GM12892 (cell line): Measurements from ENCODE around the gene TRIM9.
"Not testable (repeated sequence)": the region's sequence is repeated elsewhere in the genome, so short reads cannot be mapped to it uniquely, and the experiment has no call there.

Experiments
- DNase-seq: peaks from one replicate; pipeline ENCODE4 v3.0.0; 2011; ENCODE audit not compliant: insufficient read length
- FAIRE-seq: peaks from 2 replicates; lab custom pipeline; 2011; peaks lifted over from hg19 to GRCh38; lab: Jason Lieb, UNC
- POLR2A ChIP-seq: IDR thresholded peaks from 2 replicates; pipeline ENCODE4 v1.6.1; 2011; ENCODE audit warnings: low read depth, low read length, control low read depth
- POLR2AphosphoS5 ChIP-seq: IDR thresholded peaks from 2 replicates; pipeline ENCODE4 v1.6.1; 2011; ENCODE audit warnings: low read depth, low read length, control low read depth
- TAF1 ChIP-seq: IDR thresholded peaks from 2 replicates; pipeline ENCODE4 v1.6.1; 2011; ENCODE audit warnings: low read depth, mild to moderate bottlenecking, control low read depth, low read length, borderline replicate concordance

The TRIM9 gene

DNA sequence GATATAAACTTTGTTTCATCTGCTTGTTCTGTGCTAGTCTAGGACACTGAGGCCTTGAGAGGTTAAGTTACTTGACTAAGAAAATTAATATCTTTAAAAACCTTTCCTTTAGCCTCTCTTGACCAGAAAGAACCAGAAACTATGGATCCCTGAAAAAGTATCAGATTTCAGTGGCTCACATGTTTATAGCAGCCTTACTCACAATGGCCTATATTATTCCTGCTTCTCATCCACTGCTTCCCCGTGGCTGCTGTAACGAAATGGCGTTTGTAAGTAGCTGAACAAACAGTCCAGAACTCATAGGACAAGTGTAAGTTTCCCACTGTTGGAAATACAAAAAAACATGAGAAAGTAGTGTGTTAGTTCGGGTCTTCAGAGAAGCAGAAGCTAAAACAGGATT, 147.5 kb downstream of the TRIM9 start:
- TF ChIP-seq POLR2AphosphoS5 (no peak), POLR2A (no peak), TAF1 (no peak)
- no peak for DNase-seq
- FAIRE-seq = no peak

DNA sequence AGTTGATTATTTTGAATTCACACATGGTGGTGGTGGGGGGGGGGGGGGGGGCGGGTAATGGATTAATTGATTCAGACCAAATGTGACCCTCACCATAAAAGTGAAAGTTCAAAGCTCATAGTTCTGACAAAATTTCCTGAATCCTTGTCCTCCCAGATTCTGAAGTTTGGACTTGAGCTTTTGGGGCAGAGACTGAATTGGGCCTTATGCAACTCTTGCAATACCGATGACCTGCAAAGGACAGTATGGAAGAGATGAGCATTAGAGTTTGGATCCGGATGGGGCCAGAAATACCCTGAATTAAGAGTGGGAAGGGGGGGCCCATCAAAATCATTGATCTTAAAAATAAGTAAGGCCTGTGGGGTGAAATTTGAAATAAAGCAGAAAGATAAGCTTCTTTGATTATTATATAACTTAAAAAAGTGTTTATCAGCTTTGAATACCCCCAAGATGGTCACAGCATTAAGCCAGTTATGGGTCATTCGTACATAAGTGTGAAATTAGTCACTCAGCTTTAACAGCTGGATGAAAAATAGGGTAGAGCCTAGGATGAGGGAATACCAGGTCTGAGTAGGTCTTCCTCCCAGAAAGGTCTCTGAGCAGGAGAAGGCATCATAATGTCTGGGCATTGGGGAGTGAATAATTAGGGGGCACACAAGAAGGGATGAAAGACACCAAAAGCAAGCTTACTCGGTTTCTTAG, 148.5 kb downstream of the TRIM9 start:
- DNase-seq (no peak), FAIRE-seq (no peak)
- TF ChIP-seq POLR2A (no peak), TAF1 (no peak), POLR2AphosphoS5 (no peak)

DNA sequence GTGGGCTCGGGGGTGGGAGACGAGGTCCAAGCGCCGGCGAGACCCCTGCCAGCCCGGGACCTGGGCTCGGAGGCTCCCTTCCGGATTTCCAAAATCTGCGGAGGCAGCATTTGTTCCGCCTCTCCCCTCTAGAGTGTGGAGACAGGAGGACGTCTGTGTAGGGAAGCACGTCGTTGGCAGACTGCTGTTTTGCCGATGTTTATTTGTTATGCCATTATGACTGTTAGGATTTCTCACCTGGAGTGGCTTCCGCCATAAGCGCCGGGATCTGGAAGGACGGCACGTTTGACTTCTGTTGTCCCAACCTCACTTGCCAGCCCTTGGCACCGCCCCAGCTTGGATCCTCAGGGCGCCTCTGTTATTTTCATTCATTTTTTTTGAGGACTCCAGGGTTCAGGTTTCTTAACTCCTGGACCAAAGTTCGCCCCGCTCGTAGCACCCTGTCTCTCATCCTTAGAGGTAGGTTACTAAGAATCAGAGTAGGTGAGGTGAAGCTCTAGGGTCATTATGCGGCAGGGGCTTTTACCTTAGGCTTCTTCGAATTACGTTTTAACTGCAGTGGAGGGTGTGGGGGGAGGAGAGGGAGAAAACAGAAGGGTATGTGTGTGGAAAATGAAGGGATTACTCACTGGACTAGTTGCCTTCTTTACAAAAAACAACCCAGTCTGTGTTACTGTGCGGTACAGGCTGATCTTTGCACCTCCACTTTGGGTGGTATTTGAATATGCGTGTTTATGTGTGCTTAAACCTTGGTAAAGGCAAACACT, 150.1 kb downstream of the TRIM9 start:
- FAIRE-seq = no peak
- no peak for DNase-seq
- TF ChIP-seq TAF1 (no peak), POLR2A (no peak), POLR2AphosphoS5 (no peak)

DNA sequence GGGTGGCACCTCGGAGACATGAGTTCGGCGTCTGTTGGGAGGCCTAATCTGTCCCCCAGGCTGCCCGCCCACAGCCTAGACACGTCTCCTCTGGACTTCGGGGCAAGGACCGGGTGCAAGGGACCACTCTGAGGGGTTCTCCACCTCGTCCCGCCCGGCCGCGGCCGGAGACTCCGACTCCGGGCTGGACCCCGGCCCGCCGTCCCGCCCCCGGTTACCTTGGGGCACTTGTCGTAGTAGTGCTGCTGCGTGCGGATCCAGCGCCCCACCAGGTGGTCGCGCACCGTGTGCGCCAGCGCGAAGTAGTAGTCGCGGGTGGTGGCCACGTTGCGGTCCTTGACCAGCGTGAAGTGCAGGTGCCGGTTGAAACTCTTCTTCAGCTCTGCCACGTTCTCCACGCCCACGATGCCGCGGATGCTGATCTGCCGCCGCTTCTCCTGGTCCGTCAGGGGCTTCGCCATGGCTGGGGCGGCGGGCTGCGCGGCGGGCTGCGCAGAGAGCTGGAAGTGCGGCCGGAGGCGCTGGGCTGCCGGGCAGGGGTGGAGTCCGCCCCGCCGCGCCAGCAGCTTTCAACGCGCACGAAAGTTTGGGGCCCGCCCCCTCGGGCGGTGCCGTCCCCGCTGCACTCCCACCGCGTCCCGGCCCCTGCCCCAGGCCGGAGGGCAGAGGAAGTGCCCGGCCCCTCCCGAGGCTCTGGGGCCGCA, 150.8 kb downstream of the TRIM9 start, which contains the start of gene PYGL:
Gene PYGL, minus strand, starts transcription at position 541 of the 704 bp plus-strand sequence. Its CDS starts 80 bp downstream, at position 461.
- DNase-seq (peak; percentile 57), FAIRE-seq (peak; percentile 65)
- no peak for TF ChIP-seq TAF1
- TF ChIP-seq POLR2A = peak; percentile 44; the same call in 1 of the 2 replicates
- TF ChIP-seq POLR2AphosphoS5 = no peak

DNA sequence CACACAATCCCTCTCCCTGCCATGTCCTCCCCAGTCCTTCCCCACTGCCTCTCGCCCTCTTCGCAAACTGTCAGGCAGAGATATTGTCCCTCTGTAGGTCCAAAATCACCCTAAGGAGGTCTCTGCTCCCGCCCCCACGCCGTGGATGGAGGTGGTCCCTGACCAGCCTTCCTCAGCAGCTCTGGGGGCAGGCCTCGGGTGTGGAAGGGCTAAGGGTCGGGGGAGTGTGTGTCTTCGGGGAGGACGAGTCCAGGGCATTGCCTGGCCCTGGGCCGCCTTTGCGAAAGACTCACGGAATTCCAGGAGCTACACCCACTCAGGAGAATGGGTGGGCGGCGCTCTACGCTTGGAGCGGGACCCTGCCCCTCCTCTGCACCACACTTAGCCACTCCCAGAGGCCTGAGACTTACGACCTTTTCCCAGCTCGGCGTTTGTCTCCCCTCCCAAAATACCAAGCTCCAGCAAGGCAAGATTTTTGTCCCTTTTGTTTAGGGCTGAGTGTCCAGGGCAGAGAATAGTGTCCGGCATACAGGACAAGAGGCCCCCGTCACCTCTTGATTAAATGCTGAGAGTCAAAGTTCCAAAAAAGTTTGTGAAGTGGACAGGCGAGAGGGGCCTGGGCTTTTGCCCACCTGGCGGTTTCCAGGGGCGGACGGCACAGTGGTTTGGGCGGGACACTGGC, 151.5 kb downstream of the TRIM9 start:
- FAIRE-seq (no peak), DNase-seq (no peak)

DNA sequence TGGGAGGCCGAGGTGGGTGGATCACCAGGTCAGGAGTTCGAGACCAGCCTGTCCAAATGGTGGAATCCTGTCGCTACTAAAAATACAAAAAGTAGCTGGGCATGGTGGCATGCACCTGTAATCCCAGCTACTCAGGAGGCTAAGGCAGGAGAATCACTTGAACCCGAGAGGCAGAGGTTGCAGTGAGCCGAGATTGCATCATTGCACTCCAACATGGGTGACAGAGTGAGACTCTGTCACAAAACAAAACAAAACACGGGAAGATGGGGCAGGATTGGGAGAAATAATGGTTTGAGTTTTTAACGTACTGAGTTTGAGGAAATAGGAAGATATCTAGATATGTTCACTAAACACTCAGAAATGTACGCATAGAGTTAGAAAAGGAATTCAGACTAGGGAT, 153.3 kb downstream of the TRIM9 start:
- not testable (repeated sequence) for FAIRE-seq, DNase-seq

More for the DNA sequence above, 151.5 kb downstream of the TRIM9 start:
- TF ChIP-seq POLR2A = no peak
- no peak for TF ChIP-seq TAF1
- no peak for TF ChIP-seq POLR2AphosphoS5

DNA sequence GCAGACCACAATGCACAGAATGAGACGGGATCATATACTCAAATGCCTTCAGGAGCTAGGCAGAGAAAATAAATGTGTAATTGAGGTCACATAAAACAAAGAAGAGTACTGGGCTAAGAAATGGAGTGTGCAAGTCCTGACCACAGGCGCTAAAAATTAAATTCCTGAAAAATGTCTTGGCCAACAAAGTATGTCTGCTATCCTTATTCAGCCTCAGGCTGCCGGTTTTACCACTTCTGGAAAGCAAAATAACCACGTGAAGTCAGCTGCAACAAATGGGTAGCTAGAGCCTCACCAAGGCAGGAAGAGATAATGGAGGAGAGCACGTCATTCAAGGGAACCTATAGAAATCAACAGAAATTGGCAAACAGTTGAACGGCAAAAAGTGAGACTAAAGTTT, 153.8 kb downstream of the TRIM9 start:
- no peak for FAIRE-seq
- TF ChIP-seq TAF1 (no peak), POLR2A (no peak), POLR2AphosphoS5 (no peak)
- no peak for DNase-seq

DNA sequence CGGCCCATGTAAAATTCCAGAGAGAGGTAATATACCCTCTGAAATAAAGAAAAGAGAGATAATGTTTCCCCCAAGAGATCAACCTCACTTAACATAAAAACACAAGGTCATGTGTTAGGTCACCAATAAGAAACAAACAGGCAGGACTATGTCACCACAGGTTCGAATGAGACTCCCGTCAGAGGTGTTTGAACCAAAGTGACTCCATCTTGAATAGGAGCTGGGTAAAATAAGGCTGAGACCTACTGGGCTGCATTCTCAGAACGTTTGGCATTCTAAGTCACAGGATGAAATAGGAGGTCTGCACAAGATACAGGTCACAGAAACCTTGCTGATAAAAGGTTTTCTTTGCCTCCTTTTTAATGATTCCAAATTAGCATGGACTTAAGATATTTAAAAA, 157.1 kb downstream of the TRIM9 start:
- TF ChIP-seq POLR2AphosphoS5 = no peak

DNA sequence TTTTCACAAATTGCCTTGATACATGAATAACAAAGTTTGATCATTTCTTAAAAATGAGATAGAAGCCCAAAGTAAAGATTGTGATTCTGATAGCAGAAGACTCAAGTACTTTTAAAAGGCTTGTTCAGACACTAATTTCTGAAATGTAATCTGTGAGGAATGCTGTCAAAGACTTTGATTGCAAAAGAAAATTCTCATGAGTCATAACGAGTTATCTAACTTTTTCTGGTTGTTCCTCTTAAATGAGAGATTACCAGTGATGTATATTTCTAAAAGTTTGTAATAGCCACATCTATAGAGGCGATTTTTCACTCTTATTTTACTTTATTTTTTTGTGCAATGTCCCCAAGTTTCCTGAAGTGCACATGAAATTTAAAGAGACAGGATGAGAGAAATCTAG, 157.6 kb downstream of the TRIM9 start:
- TF ChIP-seq POLR2A (no peak), TAF1 (no peak), POLR2AphosphoS5 (no peak)
- no peak for FAIRE-seq
- no peak for DNase-seq

More for the DNA sequence above, 157.1 kb downstream of the TRIM9 start:
- no peak for FAIRE-seq
- DNase-seq = no peak

DNA sequence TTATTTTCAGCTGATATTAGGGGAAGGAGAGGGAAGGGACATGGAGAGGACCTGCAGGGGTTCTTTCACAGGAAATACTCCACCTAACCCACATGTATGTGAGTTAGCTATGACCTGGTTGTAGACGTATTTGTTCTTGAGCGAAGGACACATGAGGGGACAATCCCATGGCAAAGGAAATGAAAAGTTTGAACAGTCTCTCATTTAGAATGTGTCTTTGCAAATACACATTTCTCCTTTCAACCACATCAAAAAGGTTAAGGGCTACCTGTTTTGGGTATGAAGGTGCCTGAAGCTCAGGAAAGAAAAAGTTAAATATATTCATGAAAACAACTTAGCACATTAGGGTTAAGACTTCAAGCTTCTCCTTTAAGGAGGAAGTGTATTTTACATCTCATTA, 158.0 kb downstream of the TRIM9 start:
- DNase-seq = no peak
- no peak for FAIRE-seq
- no peak for TF ChIP-seq POLR2AphosphoS5
- TF ChIP-seq TAF1 = no peak
- TF ChIP-seq POLR2A = no peak

DNA sequence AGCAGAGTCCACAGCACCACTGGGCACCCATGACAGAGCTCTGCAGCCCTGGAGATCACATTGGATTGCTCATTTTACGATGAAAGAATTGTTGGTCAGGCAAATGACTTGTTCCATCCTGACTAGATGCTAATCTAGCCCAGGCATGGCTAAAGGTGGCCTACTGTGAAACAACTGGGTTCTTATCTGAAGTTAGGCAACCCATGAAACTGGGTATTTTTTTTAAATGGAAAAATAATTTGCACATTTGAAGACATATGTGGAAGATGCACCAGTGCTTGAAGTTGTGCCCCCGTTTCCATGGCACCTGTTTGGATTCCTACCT, 158.9 kb downstream of the TRIM9 start:
- FAIRE-seq = no peak
- no peak for DNase-seq
- TF ChIP-seq POLR2A = no peak
- no peak for TF ChIP-seq TAF1
- no peak for TF ChIP-seq POLR2AphosphoS5
